NCI-H2227 (cell line): ENCODE measurements around the gene CORO7.

Experiments used
- DNase-seq: peaks from one replicate; lab custom pipeline; 2025; ENCODE audit not compliant: unreplicated experiment; lab: John Stamatoyannopoulos, UW

Gene CORO7

GRCh38 chr16:4416200-4417032, at the start of gene CORO7:
TSS of gene CORO7 (minus strand) at chr16:4416596. CDS start at chr16:4416518, 78 bp downstream.
- peak; percentile 96 for DNase-seq

- DNase-seq: no peak
Measured at GRCh38 chr16:4463522-4464163, 47.2 kb upstream of the CORO7 start.

- DNase-seq: peak; percentile 62
Measured at GRCh38 chr16:4461250-4462085, 45.1 kb upstream of the CORO7 start.

GRCh38 chr16:4460936-4461249, 44.5 kb upstream of the CORO7 start:
- peak; percentile 62 for DNase-seq

GRCh38 chr16:4455951-4456350, 39.6 kb upstream of the CORO7 start:
- DNase-seq: no peak

GRCh38 chr16:4455081-4455480, 38.7 kb upstream of the CORO7 start:
- DNase-seq: no peak

- no peak for DNase-seq
Measured at GRCh38 chr16:4454623-4455022, 38.2 kb upstream of the CORO7 start.

- no peak for DNase-seq
Measured at GRCh38 chr16:4452674-4453073, 36.3 kb upstream of the CORO7 start.

GRCh38 chr16:4450931-4451519, 34.6 kb upstream of the CORO7 start:
- DNase-seq: no peak

GRCh38 chr16:4450430-4450829, 34.0 kb upstream of the CORO7 start:
- no peak for DNase-seq

- DNase-seq: no peak
Measured at GRCh38 chr16:4443986-4444385, 27.6 kb upstream of the CORO7 start.

- no peak for DNase-seq
Measured at GRCh38 chr16:4443271-4443670, 26.9 kb upstream of the CORO7 start.

GRCh38 chr16:4442371-4442770, 26.0 kb upstream of the CORO7 start:
- DNase-seq: no peak

- DNase-seq: no peak
Measured at GRCh38 chr16:4437366-4437765, 21.0 kb upstream of the CORO7 start.

GRCh38 chr16:4435337-4436067, 19.1 kb upstream of the CORO7 start:
- DNase-seq: no peak

GRCh38 chr16:4433914-4434787, 17.8 kb upstream of the CORO7 start:
- no peak for DNase-seq

- no peak for DNase-seq
Measured at GRCh38 chr16:4433228-4433627, 16.8 kb upstream of the CORO7 start.

- DNase-seq: no peak
Measured at GRCh38 chr16:4431023-4431422, 14.6 kb upstream of the CORO7 start.

- DNase-seq: no peak
Measured at GRCh38 chr16:4428500-4428899, 12.1 kb upstream of the CORO7 start.
